ENCODE measurements around the gene SMLR1. TPM values are rescaled to one million over a fixed set of nuclear protein-coding genes. Genes with fewer than 3 reads are reported as not detected.

SMLR1 gene
- total RNA-seq, 2 experiments from 2014 or later = not detected

- CTCF ChIA-PET = no interaction called here
- H3K9me3 Mint-ChIP-seq = no peaks in the 10 kb centered on the region
These were observed 11.8 kb upstream of the SMLR1 start for GRCh38 chr6:130815200-130816071.

GRCh38 chr6:130822736-130823135 lies 4.5 kb upstream of the SMLR1 start:
- H3K9me3 Mint-ChIP-seq = no peaks in the 10 kb centered on the region
- TF ChIP-seq CTCF (IDR thresholded peaks at IDR 0.05) = no peak
- H3K9me3 ChIP-seq (ENCODE audit: control insufficient read depth in 1 of 2, insufficient read depth in 1 of 2, low read length in 2 of 2) = no peaks in the 10 kb centered on the region
- no peak overlapping the region for H3K4me3 Mint-ChIP-seq
- H3K36me3 Mint-ChIP-seq (ENCODE audit: low read depth) = no peaks in the 10 kb centered on the region
- H3K4me1 Mint-ChIP-seq (ENCODE audit: low read depth) = no peaks in the 10 kb centered on the region
- no peaks in the 10 kb centered on the region for H3K4me1 ChIP-seq (ENCODE audit: insufficient read depth, low read length)
- no peaks in the 10 kb centered on the region for H3K36me3 ChIP-seq (ENCODE audit: insufficient read depth, low read length)
- no peak overlapping the region for H3K27ac Mint-ChIP-seq
- H3K4me3 ChIP-seq (ENCODE audit: low read length) = no peak overlapping the region
- CTCF ChIA-PET = no interaction called here
- DNase-seq (no peak), ATAC-seq (ENCODE audit: poor library complexity) (no peak)
- intact Hi-C loops (cut with DNase I, micrococcal nuclease) = no loop called here
- H3K27me3 Mint-ChIP-seq = no peaks in the 10 kb centered on the region
- POLR2A ChIA-PET = no interaction called here
- no peak overlapping the region for H3K27ac ChIP-seq (ENCODE audit: low read depth in 1 of 2, low read length in 2 of 2)
- H3K27me3 ChIP-seq (ENCODE audit: control insufficient read depth in 1 of 2, insufficient read depth in 2 of 2, low read length in 2 of 2) = no peaks in the 10 kb centered on the region

More at GRCh38 chr6:130815200-130816071, 11.8 kb upstream of the SMLR1 start:
- ATAC-seq (ENCODE audit: poor library complexity) = no peak
- no peak overlapping the region for H3K4me3 ChIP-seq (ENCODE audit: low read length)
- POLR2A ChIA-PET = no interaction called here
- no peaks in the 10 kb centered on the region for H3K4me1 ChIP-seq (ENCODE audit: insufficient read depth, low read length)
- Mint-ChIP-seq H3K27me3 (no peaks in the 10 kb centered on the region), H3K27ac (no peak overlapping the region), H3K36me3 (ENCODE audit: low read depth) (no peaks in the 10 kb centered on the region), H3K4me3 (no peak overlapping the region), H3K4me1 (ENCODE audit: low read depth) (no peaks in the 10 kb centered on the region)
- H3K27me3 ChIP-seq (ENCODE audit: control insufficient read depth in 1 of 2, insufficient read depth in 2 of 2, low read length in 2 of 2) = peaks cover 0 to 5% of the 10 kb centered on the region in 2 experiments
- no peaks in the 10 kb centered on the region for H3K36me3 ChIP-seq (ENCODE audit: insufficient read depth, low read length)
- H3K27ac ChIP-seq (ENCODE audit: low read depth in 1 of 2, low read length in 2 of 2) = no peak overlapping the region
- no peak for DNase-seq
- intact Hi-C loops (cut with DNase I, micrococcal nuclease) = no loop called here
- TF ChIP-seq CTCF (IDR thresholded peaks at IDR 0.05) = no peak
- H3K9me3 ChIP-seq (ENCODE audit: control insufficient read depth in 1 of 2, insufficient read depth in 1 of 2, low read length in 2 of 2) = no peaks in the 10 kb centered on the region

- ATAC-seq (ENCODE audit: poor library complexity) (no peak), DNase-seq (no peak)
- no peaks in the 10 kb centered on the region for H3K27me3 ChIP-seq (ENCODE audit: control insufficient read depth in 1 of 2, insufficient read depth in 2 of 2, low read length in 2 of 2)
- Mint-ChIP-seq H3K9me3 (no peaks in the 10 kb centered on the region), H3K4me3 (no peak overlapping the region), H3K4me1 (ENCODE audit: low read depth) (no peaks in the 10 kb centered on the region), H3K27ac (no peak overlapping the region), H3K27me3 (no peaks in the 10 kb centered on the region), H3K36me3 (ENCODE audit: low read depth) (no peaks in the 10 kb centered on the region)
- no peaks in the 10 kb centered on the region for H3K4me1 ChIP-seq (ENCODE audit: insufficient read depth, low read length)
- H3K27ac ChIP-seq (ENCODE audit: low read depth in 1 of 2, low read length in 2 of 2) = no peak overlapping the region
- POLR2A ChIA-PET = interaction anchor here (0.6 kb wide), 1 partner anchor 829 kb away, joined by 3 read pairs; no protein-coding TSS in a partner anchor
- no peak overlapping the region for H3K4me3 ChIP-seq (ENCODE audit: low read length)
- no peaks in the 10 kb centered on the region for H3K36me3 ChIP-seq (ENCODE audit: insufficient read depth, low read length)
- TF ChIP-seq CTCF (IDR thresholded peaks at IDR 0.05) = no peak
- no peaks in the 10 kb centered on the region for H3K9me3 ChIP-seq (ENCODE audit: control insufficient read depth in 1 of 2, insufficient read depth in 1 of 2, low read length in 2 of 2)
- CTCF ChIA-PET = no interaction called here
- intact Hi-C loops (cut with DNase I, micrococcal nuclease) = no loop called here
These were observed 2.1 kb upstream of the SMLR1 start for GRCh38 chr6:130824978-130825694.

All from CD4-positive, alpha-beta T cell (primary cell).